SW 1271 (cell line): ENCODE results near the gene UCN2.
"Not testable (repeated sequence)": the region's sequence is repeated elsewhere in the genome, so short reads cannot be mapped to it uniquely, and the experiment has no call there.

Source experiments
- DNase-seq, 2 experiments: peaks; one replicate each; lab custom pipeline; 2025; lab: John Stamatoyannopoulos, UW

UCN2 gene

GRCh38 chr3:48561045-48561736 lies 2.4 kb downstream of the UCN2 start:
- DNase-seq = no peak

DNA sequence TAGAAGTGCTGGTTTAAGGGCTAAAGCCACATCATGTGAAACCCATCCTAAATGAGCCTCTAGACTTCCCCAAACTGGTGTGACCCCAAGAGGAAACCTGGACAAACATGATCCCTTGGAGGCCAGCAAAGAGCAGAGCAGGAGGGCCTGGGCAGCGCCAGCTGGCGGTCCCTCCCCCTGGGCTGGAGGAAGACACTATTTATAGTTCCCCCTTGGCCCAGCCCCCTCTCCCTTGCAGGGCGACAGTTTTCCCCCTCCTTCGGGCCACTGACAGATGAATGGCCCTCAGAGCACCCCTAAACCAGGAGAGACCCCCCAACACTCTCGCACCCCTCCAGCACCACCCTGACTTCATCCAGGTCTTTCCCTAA lies 2.9 kb downstream of the UCN2 start:
- DNase-seq = no peak

- DNase-seq = no peak
These were observed 5.0 kb downstream of the UCN2 start for GRCh38 chr3:48558493-48559134.

GRCh38 chr3:48556796-48557626 lies 6.6 kb downstream of the UCN2 start, which contains the start of gene PFKFB4:
PFKFB4 (minus strand) TSS chr3:48556803; CDS start chr3:48556777, 26 bp downstream.
- DNase-seq = peak; percentile 81 to 95

DNA sequence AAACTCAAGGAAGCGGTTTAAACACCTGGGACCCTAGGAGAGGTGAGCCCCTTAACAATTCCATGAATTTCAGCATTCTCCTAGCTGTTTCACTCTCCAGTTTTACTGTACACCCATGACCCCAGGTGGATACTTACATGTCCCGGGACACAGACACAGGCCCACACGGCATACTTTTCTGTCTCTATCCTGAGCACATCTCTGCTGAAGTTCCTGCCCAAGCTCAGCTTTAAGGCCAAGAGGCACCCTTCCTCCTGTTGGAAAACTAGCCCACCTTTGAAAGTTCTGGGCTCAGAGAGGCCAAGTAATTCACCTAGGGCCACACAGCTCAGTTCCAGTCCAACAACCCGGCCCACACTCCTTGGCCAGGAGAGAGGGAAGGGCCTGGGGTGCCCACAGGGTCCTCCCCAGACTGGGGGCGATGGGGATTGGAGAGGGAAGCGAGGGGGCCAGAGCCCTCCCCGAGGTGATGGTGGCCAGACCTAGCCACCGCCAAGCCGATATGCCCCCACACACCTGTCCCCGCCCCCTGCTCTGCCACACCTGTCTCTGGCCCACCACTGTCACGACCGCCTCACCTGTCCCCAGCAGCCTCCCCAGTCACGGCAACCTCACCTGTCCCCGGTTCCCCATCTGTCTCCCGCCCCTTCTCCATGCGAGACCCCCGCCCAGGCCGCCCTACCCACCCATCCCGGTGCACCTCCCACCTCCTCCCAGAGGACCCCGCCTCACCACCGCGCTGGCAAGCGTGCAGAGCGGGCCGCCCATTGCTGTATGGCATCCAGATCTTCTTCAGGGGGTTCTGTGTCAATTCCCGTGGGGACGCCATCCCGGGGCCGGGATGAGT lies 7.4 kb downstream of the UCN2 start:
- DNase-seq = no peak

DNA sequence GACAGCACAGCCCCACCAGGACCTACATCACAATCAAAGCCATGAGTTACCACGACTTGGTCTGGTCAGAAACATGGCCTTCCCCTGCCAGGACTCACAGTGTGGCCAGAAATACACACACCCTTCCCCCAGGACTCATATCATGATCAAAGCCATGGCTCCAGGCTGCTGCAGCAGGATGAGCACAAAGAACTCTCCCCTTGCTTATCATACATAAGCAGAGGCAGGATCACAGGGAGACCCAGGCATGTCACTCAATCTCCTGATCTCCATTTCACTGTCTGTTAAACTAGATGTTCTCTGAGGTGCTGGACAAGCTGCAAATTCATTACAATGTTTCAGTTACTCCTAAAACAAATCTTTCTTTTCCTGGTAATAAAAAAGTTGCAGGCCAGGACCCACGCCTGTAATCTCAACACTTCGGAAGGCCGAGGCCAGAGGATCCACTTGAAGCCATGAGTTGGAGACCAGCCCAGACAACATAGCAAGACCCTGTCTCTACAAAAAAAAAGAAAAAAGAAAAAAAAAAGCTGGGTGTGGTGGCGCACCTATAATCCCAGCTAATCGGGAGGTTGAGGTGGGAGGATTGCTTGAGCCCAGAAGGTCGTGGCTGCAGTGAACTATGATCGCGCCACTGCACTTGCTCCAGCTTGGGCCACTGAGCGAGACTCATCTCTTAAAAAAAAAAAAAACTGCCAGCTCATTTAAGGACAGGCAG lies 8.2 kb downstream of the UCN2 start:
- DNase-seq = no peak

- no peak for DNase-seq
These were observed 9.4 kb downstream of the UCN2 start for GRCh38 chr3:48553886-48554845.

- no peak for DNase-seq
These were observed 10.2 kb downstream of the UCN2 start for GRCh38 chr3:48553361-48553760.

- DNase-seq = no peak
These were observed 11.2 kb downstream of the UCN2 start for GRCh38 chr3:48552111-48552951.

DNA sequence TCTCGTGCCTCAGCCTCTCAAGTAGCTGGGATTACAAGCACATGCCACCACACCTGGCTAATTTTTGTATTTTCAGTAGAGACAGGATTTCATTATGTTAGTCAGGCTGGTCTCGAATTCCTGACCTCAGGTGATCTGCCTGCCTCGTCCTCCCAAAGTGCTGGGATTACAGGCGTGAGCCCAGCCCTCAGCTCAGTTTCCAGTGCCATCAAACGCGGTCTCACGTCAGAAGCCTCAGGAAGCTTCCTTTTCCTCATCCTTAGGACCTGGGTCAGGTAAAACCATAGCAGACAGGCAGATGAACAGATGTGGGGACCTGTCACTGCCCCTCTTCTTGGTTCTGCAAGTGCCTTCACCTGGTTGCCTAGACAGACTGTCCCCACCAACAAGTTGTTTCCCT lies 11.9 kb downstream of the UCN2 start:
- DNase-seq = not testable (repeated sequence)

GRCh38 chr3:48548729-48549705 lies 14.6 kb downstream of the UCN2 start:
- peak in 1 of 2 experiments; percentile 51 for DNase-seq

DNA sequence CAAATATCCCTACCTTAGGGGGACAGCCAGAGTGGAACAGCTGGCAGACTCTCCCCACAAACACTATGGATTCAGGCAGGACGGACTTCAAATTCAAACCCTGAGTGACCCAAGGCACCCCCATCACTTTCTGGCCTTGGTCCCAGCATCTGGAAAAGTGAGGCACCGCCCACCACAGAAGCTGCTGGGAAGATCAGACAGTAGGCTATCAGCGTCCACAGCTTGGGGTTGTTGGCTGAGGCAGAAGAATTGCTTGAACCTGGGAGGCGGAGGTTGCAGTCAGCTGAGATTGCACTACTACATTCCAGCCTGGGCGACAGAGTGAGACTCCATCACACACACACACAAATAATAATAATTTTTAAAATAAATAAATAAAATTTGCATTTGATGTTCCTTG lies 15.5 kb downstream of the UCN2 start:
- no peak for DNase-seq

DNA sequence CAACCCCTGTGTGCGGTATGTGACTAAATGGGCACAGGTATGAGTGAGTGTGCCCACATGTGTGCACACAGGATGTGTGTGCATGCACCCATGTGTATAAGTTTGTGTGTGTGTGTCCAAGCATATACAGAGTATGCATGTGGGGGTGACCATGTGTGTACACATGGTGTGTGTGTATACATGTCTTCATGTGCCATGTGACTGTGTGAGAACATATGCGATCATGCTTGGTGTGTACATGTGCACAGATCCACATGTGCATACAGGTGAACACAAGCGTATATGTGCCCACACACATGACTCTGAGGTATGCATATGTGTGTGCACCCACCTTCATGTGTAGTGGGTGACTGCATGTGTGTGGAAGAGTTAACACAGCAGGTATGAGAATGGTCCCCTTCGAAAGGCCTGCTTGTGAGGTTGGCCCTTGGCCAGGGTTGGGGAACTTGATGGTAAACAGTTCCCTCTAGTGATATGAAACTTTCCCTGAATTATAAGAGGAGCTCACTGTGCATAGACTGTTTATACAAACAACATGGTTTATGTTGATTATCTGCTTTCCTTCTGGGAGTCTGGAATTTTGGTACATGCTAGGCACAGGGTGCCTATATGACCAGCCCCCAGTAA lies 17.3 kb downstream of the UCN2 start:
- no peak for DNase-seq

- no peak for DNase-seq
These were observed 19.4 kb downstream of the UCN2 start for GRCh38 chr3:48544141-48544540.

DNA sequence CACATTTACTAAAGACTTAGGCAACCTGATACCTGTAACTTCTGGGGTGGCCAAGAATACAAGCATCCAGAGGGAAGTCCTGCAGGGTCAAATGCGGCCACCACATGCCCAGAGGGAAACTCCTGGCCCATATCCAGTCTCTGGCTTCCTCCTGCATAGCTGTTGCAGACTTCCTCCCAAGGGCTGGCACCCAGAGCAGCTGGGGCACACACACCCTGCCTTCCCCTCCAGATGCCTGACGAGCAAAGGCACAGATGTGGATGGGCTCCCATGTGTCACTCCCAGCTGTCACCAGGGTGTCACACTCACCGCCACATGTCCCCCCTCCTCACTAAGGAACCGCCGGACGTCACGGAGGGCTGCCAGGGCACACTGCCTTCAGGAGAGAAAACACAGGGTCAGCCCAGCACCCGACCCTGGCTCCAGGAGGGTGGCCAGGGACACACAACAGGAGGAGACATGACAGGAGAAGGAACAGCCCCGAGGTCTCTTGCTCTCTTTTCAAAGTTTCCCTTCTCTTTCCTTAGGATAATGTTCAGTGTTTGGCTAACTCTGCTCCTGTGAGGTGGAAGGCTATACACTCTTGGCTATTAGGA lies 20.2 kb downstream of the UCN2 start:
- no peak for DNase-seq

- no peak for DNase-seq
These were observed 25.1 kb downstream of the UCN2 start for GRCh38 chr3:48538451-48538850.

GRCh38 chr3:48536785-48537184 lies 26.8 kb downstream of the UCN2 start:
- no peak for DNase-seq
